HUES64 (cell line): ENCODE measurements around the gene SV2C.
"Not testable (repeated sequence)": the region's sequence is repeated elsewhere in the genome, so short reads cannot be mapped to it uniquely, and the experiment has no call there.

ENCODE experiments used
- H3K27ac ChIP-seq: 2 replicates; pipeline ENCODE4 v1.7.0; 2013; ENCODE audit warnings: low read depth, low read length, inconsistent platforms
- H3K27me3 ChIP-seq: 2 replicates; pipeline ENCODE4 v1.6.1; 2013; ENCODE audit warnings: mild to moderate bottlenecking, low read length; ENCODE audit not compliant: insufficient read depth
- H3K36me3 ChIP-seq: 2 replicates; pipeline ENCODE4 v1.6.1; 2013; ENCODE audit warnings: mild to moderate bottlenecking, low read length; ENCODE audit not compliant: insufficient read depth
- H3K4me1 ChIP-seq: 2 replicates; pipeline ENCODE4 v1.6.1; 2013; ENCODE audit warnings: mild to moderate bottlenecking, low read length, moderate library complexity; ENCODE audit not compliant: insufficient read depth
- H3K4me3 ChIP-seq: 2 replicates; pipeline ENCODE4 v1.5.1; 2013; ENCODE audit warnings: mild to moderate bottlenecking, low read length, moderate library complexity
- H3K9ac ChIP-seq: 2 replicates; pipeline ENCODE4 v1.6.1; 2013; ENCODE audit warnings: mild to moderate bottlenecking, low read depth, low read length
- H3K9me3 ChIP-seq: 2 replicates; pipeline ENCODE4 v1.6.1; 2013; ENCODE audit warnings: low read depth, low read length; ENCODE audit not compliant: insufficient read depth
- WGBS: fragments of 150-250, 120-280 bp; methylation state at CpG from one replicate; pipeline ENCODE4 v1.1.7; 2013; ENCODE audit warnings: missing lambda C conversion rate; 5-methylcytosine and 5-hydroxymethylcytosine counted together

SV2C gene

DNA sequence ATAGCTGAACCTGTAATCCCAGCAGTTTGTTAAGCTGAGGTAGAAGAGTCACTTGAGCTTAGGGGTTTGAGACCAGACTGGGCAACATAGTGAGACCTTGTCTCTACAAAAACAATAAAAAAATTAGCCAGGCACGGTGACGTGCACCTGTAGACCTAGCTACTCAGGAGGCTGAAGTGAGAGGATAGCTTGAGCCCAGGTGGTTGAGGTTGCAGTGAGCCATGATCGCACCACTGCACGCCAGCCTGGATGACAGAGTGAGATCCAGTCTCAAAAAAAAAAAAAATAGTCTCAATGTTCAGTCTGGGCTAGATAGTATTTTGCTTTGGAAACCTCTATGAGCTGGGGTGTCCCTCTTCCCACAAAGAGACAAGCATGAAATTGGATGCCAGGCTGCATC lies 268.0 kb downstream of the SV2C start:
- H3K27me3 ChIP-seq, result no peaks in the 10 kb centered on the region
- no peaks in the 10 kb centered on the region for H3K9me3 ChIP-seq
- H3K27ac ChIP-seq, result no peak overlapping the region
- H3K36me3 ChIP-seq, result no peaks in the 10 kb centered on the region
- peaks cover 4% of the 10 kb centered on the region for H3K4me1 ChIP-seq
- no peak overlapping the region for H3K9ac ChIP-seq
- no peak overlapping the region for H3K4me3 ChIP-seq
- 90% methylated on average over 4 of the region's 4 CpGs for WGBS

DNA sequence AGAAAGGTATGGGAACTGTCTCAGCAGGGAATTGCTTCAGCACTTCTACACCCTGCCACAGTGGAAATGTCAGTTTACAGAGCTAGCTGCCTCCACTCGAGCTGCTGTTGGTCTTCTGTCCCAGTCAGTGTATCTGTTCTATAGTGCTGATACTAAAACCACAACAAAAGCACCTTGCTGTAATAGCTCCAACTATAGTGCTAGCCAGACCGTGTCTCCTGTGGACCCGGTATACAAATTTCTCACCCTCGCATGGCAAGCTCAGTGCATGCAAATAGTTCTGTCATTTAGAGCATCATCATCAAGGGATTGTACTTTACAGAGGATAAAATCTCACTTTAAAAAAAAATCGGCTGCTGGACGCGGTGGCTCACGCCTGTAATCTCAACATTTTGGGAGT lies 268.4 kb downstream of the SV2C start:
- H3K9ac ChIP-seq, result no peak overlapping the region

GRCh38 chr5:76356887-76357286 lies 273.7 kb downstream of the SV2C start:
- peaks cover 4% of the 10 kb centered on the region for H3K4me1 ChIP-seq
- no peak overlapping the region for H3K9ac ChIP-seq
- no peaks in the 10 kb centered on the region for H3K36me3 ChIP-seq
- no peaks in the 10 kb centered on the region for H3K9me3 ChIP-seq
- 67% methylated on average over 5 of the region's 5 CpGs for WGBS
- no peak overlapping the region for H3K27ac ChIP-seq
- no peaks in the 10 kb centered on the region for H3K27me3 ChIP-seq
- no peak overlapping the region for H3K4me3 ChIP-seq

More for the DNA sequence above, 268.4 kb downstream of the SV2C start:
- Histone ChIP-seq H3K36me3 (no peaks in the 10 kb centered on the region), H3K27me3 (no peaks in the 10 kb centered on the region), H3K4me1 (peaks cover 4% of the 10 kb centered on the region), H3K9me3 (no peaks in the 10 kb centered on the region), H3K27ac (no peak overlapping the region), H3K4me3 (no peak overlapping the region)
- WGBS, result 93% methylated on average over 8 of the region's 8 CpGs

- Histone ChIP-seq H3K4me1 (no peaks in the 10 kb centered on the region), H3K4me3 (no peak overlapping the region), H3K27ac (no peak overlapping the region), H3K9me3 (no peaks in the 10 kb centered on the region), H3K36me3 (no peaks in the 10 kb centered on the region), H3K9ac (no peak overlapping the region), H3K27me3 (no peaks in the 10 kb centered on the region)
- 84% methylated on average over 16 of the region's 17 CpGs for WGBS
Measured at GRCh38 chr5:76363352-76364225, 280.4 kb downstream of the SV2C start.

GRCh38 chr5:76364226-76364589 lies 281.0 kb downstream of the SV2C start:
- no peak overlapping the region for H3K9ac ChIP-seq
- WGBS, result 100% methylated on average over 2 of the region's 2 CpGs
- no peaks in the 10 kb centered on the region for H3K36me3 ChIP-seq
- no peaks in the 10 kb centered on the region for H3K9me3 ChIP-seq
- H3K27me3 ChIP-seq, result no peaks in the 10 kb centered on the region
- no peak overlapping the region for H3K27ac ChIP-seq
- H3K4me1 ChIP-seq, result no peaks in the 10 kb centered on the region
- H3K4me3 ChIP-seq, result no peak overlapping the region

GRCh38 chr5:76365561-76365960 lies 282.4 kb downstream of the SV2C start:
- H3K9ac ChIP-seq, result no peak overlapping the region
- no peaks in the 10 kb centered on the region for H3K36me3 ChIP-seq

GRCh38 chr5:76366596-76366995 lies 283.4 kb downstream of the SV2C start:
- Histone ChIP-seq H3K9me3 (no peaks in the 10 kb centered on the region), H3K36me3 (no peaks in the 10 kb centered on the region), H3K4me1 (no peaks in the 10 kb centered on the region), H3K4me3 (no peak overlapping the region), H3K9ac (no peak overlapping the region), H3K27ac (no peak overlapping the region), H3K27me3 (no peaks in the 10 kb centered on the region)
- WGBS, result no CpG with 5 or more reads among the region's 2 CpGs

More at GRCh38 chr5:76365561-76365960, 282.4 kb downstream of the SV2C start:
- Histone ChIP-seq H3K4me3 (no peak overlapping the region), H3K27ac (no peak overlapping the region), H3K9me3 (no peaks in the 10 kb centered on the region), H3K27me3 (no peaks in the 10 kb centered on the region), H3K4me1 (no peaks in the 10 kb centered on the region)

DNA sequence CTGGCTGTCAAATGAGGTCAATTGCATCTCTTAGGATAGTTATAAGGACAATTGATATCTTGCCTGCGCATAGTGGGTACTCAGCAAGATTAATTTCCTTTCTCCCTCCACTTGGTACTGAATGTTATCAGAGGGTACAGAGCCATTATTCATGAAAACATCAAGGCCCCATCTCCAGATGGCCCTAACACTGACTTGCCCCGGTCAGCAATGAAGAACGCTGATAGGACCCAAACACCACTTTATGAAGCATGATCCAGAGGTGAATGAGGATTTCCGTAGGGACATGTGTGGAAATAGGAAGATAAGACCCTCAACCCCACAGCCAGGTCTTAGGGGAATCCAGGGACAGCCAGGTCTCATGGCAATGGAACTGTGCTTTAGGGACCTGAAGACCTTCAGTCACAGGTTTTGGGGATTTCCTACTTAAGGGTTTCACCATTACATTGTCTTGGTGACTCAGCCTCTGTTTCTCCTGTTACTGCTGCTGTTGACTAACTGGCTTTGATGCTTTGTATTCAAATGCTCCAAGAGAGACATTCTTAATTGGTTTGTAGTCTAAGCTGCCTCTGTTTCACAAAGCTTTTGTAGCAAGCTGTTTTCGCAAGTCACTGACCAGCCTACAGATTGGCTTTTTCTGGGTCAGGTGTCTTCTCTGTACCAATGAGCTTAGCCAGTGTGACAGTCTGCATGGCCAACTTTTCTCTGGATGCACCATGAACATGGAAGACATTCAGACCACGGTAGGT lies 284.6 kb downstream of the SV2C start:
- no peak overlapping the region for H3K9ac ChIP-seq
- 93% methylated on average over 6 of the region's 6 CpGs for WGBS
- H3K36me3 ChIP-seq, result no peaks in the 10 kb centered on the region
- no peaks in the 10 kb centered on the region for H3K27me3 ChIP-seq
- H3K27ac ChIP-seq, result no peak overlapping the region
- no peak overlapping the region for H3K4me3 ChIP-seq
- H3K4me1 ChIP-seq, result peaks cover 7% of the 10 kb centered on the region; the same call in 1 of the 2 replicates
- H3K9me3 ChIP-seq, result no peaks in the 10 kb centered on the region

- no peaks in the 10 kb centered on the region for H3K27me3 ChIP-seq
- no peaks in the 10 kb centered on the region for H3K9me3 ChIP-seq
- H3K27ac ChIP-seq, result no peak overlapping the region
- no peak overlapping the region for H3K9ac ChIP-seq
- no peak overlapping the region for H3K4me3 ChIP-seq
- H3K36me3 ChIP-seq, result no peaks in the 10 kb centered on the region
- 100% methylated on average over 1 of the region's 1 CpG for WGBS
- H3K4me1 ChIP-seq, result peaks cover 7% of the 10 kb centered on the region; the same call in 1 of the 2 replicates
Measured at GRCh38 chr5:76368941-76369340, 285.8 kb downstream of the SV2C start.

GRCh38 chr5:76369668-76370067 lies 286.5 kb downstream of the SV2C start:
- H3K9me3 ChIP-seq, H3K27me3 ChIP-seq, H3K27ac ChIP-seq, H3K36me3 ChIP-seq, H3K4me1 ChIP-seq, H3K9ac ChIP-seq, H3K4me3 ChIP-seq: not testable (repeated sequence)
- WGBS, result 95% methylated on average over 4 of the region's 8 CpGs

- Histone ChIP-seq H3K27ac (no peak overlapping the region), H3K27me3 (no peaks in the 10 kb centered on the region), H3K36me3 (no peaks in the 10 kb centered on the region), H3K9ac (no peak overlapping the region), H3K4me3 (no peak overlapping the region), H3K9me3 (no peaks in the 10 kb centered on the region), H3K4me1 (peaks cover 7% of the 10 kb centered on the region; the same call in 1 of the 2 replicates)
- WGBS, result 69% methylated on average over 2 of the region's 2 CpGs
Measured at GRCh38 chr5:76371960-76372322, 288.8 kb downstream of the SV2C start.
